Fibroblast of the aortic adventitia (primary cell): Measurements from ENCODE around the gene EP300. TPM values are rescaled to one million over a fixed set of nuclear protein-coding genes. Genes with fewer than 3 reads are reported as not detected.

Experiments
- DNase-seq: peaks from one replicate; pipeline ENCODE4 v3.0.0-alpha.2; 2010; ENCODE audit warnings: low read depth
- H3K4me3 ChIP-seq: 2 replicates; pipeline ENCODE4 v1.5.1; 2011; ENCODE audit warnings: low read depth, mild to moderate bottlenecking, control low read depth, low read length, moderate library complexity
- CTCF ChIP-seq: IDR thresholded peaks from 2 replicates; pipeline ENCODE4 v1.5.1; 2011; ENCODE audit warnings: mild to moderate bottlenecking, low read length, control low read depth, inconsistent platforms; ENCODE audit not compliant: insufficient read depth
- small RNA-seq: library from RNA; depleted of rRNA; stranded (forward); fragments of <200 nt; gene quantifications from one replicate; pipeline ENCODE3, GENCODE V24; 2012
- total RNA-seq: library from RNA; depleted of rRNA; stranded (reverse); fragments of >200 nt; gene quantifications from 2 replicates; pipeline ENCODE4 v1.2.3, GENCODE V29; 2012; ENCODE audit warnings: low replicate concordance

Gene EP300
- total RNA-seq, 1 donor, result 49.0 TPM

GRCh38 chr22:41222846-41223507 is 130.6 kb downstream of the EP300 start:
- no peak for TF ChIP-seq CTCF
- no peak overlapping the region for H3K4me3 ChIP-seq
- no peak for DNase-seq

GRCh38 chr22:41223535-41223934 is 131.1 kb downstream of the EP300 start:
- no peak for TF ChIP-seq CTCF
- H3K4me3 ChIP-seq, result no peak overlapping the region
- no peak for DNase-seq

GRCh38 chr22:41226723-41227655 is 134.6 kb downstream of the EP300 start:
- no peak overlapping the region for H3K4me3 ChIP-seq
- DNase-seq, result no peak
- no peak for TF ChIP-seq CTCF

DNA sequence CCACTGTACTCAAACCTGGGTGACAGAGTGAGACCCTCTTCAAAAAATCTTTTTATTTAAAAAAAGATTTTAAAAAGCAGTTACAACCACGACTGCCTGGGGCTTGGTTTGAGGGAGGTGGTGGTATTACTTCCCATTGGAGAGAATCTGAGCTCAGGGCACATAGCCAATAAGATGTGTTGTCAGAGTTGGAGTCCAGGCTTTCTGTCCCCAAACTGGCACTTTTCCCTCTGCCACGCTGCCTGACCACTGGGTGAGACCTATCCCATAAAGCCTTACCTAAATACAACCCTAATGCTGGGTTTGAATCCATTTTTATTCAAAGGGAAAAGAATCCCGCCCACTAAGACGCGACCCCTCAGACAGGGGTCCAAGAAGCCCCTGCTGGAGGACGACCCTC is 136.8 kb downstream of the EP300 start:
- no peak overlapping the region for H3K4me3 ChIP-seq
- no peak for DNase-seq
- TF ChIP-seq CTCF, result no peak

Small RNA genes lying within 50 kb of the gene (small RNA-seq; reads per million reads assigned to genes)
- gene RF00019 (not detected), gene RNU6-375P (not detected)

Other genes starting within 250 kb of the EP300 start
- 154 and 514 TPM in 2 replicates for gene ST13, start 236.0 kb upstream of the EP300 start, total RNA-seq
- gene XPNPEP3, start 235.4 kb upstream of the EP300 start, total RNA-seq, result 10.4 and 17.4 TPM in 2 replicates
- not detected in 2 replicates for gene DNAJB7, start 230.5 kb upstream of the EP300 start, total RNA-seq
- gene RBX1, start 141.2 kb upstream of the EP300 start, total RNA-seq, result 12.8 and 73.1 TPM in 2 replicates
- 19.6 and 23.9 TPM in 2 replicates for gene L3MBTL2, start 112.7 kb downstream of the EP300 start, total RNA-seq
- gene CHADL, start 148.3 kb downstream of the EP300 start, total RNA-seq, result 0.99 and 1.6 TPM in 2 replicates
- gene RANGAP1, start 193.6 kb downstream of the EP300 start, total RNA-seq, result 78.5 and 89.4 TPM in 2 replicates
- gene ZC3H7B, start 208.9 kb downstream of the EP300 start, total RNA-seq, result 33.3 and 45.9 TPM in 2 replicates